GM12874 (cell line): ENCODE data around the gene TBCD.

Experiments
- CTCF ChIP-seq: IDR thresholded peaks from 2 replicates; pipeline ENCODE4 v1.5.1; 2011; ENCODE audit warnings: low read depth, mild to moderate bottlenecking, control low read depth, low read length, moderate library complexity; ENCODE audit not compliant: insufficient read depth

TBCD gene

GRCh38 chr17:82748756-82749155, 3.1 kb upstream of the TBCD start:
- TF ChIP-seq CTCF = no peak

- no peak for TF ChIP-seq CTCF
Measured at GRCh38 chr17:82750241-82750908, 1.5 kb upstream of the TBCD start.

- no peak for TF ChIP-seq CTCF
Measured at GRCh38 chr17:82751171-82751570, 694 bp upstream of the TBCD start.

GRCh38 chr17:82752371-82753200, 721 bp downstream of the TBCD start:
- TF ChIP-seq CTCF = no peak

- no peak for TF ChIP-seq CTCF
Measured at GRCh38 chr17:82753201-82753464, 1.3 kb downstream of the TBCD start.

- no peak for TF ChIP-seq CTCF
Measured at GRCh38 chr17:82754297-82755208, 2.7 kb downstream of the TBCD start.

GRCh38 chr17:82756166-82756565, 4.3 kb downstream of the TBCD start:
- TF ChIP-seq CTCF = no peak
